Measurements from ENCODE around the gene CDR2.
"Not testable (repeated sequence)": the region's sequence is repeated elsewhere in the genome, so short reads cannot be mapped to it uniquely, and the experiment has no call there.

CDR2 gene

DNA sequence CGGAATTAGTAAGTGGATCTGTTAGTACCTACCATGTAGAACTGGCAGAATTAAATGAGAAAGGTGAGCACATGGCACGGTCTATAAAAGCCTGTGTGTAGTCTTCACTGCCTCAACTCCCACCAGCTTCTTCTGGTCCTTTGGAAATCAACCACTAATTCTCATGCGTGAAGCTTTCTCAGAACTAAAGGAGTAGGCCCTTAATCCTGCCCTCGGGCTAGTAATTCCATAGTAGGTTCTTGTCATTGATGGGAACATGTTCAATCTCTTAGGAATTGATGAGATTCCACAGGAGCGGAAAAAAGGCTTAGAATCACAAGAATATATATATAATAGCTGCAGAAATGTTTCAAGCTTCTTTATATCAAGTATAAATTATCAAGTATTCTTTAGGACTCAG is 21.7 kb downstream of the CDR2 start:
- H3K9me3 Mint-ChIP-seq = no peaks in the 10 kb centered on the region
- no peak overlapping the region for H3K4me3 Mint-ChIP-seq
- no peak overlapping the region for H3K27ac Mint-ChIP-seq
- ATAC-seq (ENCODE audit: low read depth) (no peak), DNase-seq (ENCODE audit: low spot score in 2 of 2) (no peak)
- H3K36me3 Mint-ChIP-seq = peaks cover 9% of the 10 kb centered on the region
- H3K4me1 Mint-ChIP-seq = peaks cover 14% of the 10 kb centered on the region
- H3K27me3 Mint-ChIP-seq = no peaks in the 10 kb centered on the region

DNA sequence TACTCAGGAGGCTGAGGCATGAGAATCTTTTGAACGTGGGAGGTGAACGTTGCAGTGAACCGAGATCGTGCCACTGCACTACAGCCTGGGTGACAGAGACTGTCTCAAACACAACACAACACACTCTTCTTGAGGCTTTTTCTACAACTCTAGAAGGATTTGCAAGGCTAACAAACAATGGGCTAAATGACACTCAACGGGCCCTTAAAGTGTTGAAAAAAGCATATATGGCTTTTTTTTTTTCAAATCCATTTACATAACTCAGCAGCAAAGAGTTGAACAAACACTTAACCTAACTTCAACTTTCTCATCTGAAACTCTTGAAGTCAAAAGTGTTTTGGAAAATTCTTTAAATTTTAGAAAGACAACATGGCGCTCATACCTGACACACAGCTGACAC is 22.3 kb downstream of the CDR2 start:
- Mint-ChIP-seq H3K36me3 (peaks cover 15% of the 10 kb centered on the region), H3K27me3 (no peaks in the 10 kb centered on the region), H3K9me3 (no peaks in the 10 kb centered on the region), H3K4me3 (no peak overlapping the region), H3K27ac (no peak overlapping the region), H3K4me1 (peaks cover 12% of the 10 kb centered on the region)
- no peak for DNase-seq (ENCODE audit: low spot score in 2 of 2)
- no peak for ATAC-seq (ENCODE audit: low read depth)

DNA sequence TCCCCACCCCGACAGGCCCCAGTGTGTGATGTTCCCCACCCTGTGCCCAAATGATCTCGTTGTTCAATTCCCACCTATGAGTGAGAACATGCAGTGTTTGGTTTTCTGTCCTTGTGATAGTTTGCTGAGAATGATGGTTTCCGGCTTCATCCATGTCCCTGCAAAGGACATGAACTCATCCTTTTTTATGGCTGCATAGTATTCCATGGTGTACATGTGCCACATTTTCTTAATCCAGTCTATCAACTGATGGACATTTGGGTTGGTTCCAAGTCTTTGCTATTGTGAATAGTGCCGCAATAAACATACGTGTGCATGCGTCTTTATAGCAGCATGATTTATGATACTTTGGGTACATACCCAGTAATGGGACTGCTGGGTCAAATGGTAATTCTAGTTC is 23.4 kb downstream of the CDR2 start:
- Mint-ChIP-seq H3K36me3 (peaks cover 18% of the 10 kb centered on the region), H3K4me1 (peaks cover 12% of the 10 kb centered on the region)
- not testable (repeated sequence) for H3K27ac Mint-ChIP-seq; H3K4me3 Mint-ChIP-seq; H3K27me3 Mint-ChIP-seq; H3K9me3 Mint-ChIP-seq; ATAC-seq (ENCODE audit: low read depth); DNase-seq (ENCODE audit: low spot score in 2 of 2)

DNA sequence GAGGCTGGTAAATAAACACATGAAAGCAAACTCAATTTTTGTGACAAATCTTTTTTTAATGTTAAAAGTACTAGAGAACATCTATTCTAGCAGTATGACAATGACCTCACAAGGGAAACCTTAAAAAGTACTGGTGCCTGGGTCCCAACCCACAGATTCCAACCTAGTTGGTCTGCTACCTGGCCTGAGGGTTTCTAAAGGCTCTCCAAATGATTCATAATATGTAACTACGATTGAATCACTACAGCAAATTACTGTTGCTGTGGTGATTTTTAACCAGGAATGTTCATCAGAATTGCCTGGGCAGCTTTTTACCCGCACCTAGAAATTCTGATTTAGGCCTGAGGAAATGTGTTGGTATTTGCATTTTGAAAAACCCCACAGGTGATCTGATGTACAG is 26.1 kb downstream of the CDR2 start:
- H3K27me3 Mint-ChIP-seq = no peaks in the 10 kb centered on the region
- peaks cover 18% of the 10 kb centered on the region for H3K36me3 Mint-ChIP-seq
- DNase-seq (ENCODE audit: low spot score in 2 of 2) (no peak), ATAC-seq (ENCODE audit: low read depth) (no peak)
- peaks cover 2% of the 10 kb centered on the region for H3K4me1 Mint-ChIP-seq
- H3K9me3 Mint-ChIP-seq = no peaks in the 10 kb centered on the region
- no peak overlapping the region for H3K27ac Mint-ChIP-seq
- no peak overlapping the region for H3K4me3 Mint-ChIP-seq

DNA sequence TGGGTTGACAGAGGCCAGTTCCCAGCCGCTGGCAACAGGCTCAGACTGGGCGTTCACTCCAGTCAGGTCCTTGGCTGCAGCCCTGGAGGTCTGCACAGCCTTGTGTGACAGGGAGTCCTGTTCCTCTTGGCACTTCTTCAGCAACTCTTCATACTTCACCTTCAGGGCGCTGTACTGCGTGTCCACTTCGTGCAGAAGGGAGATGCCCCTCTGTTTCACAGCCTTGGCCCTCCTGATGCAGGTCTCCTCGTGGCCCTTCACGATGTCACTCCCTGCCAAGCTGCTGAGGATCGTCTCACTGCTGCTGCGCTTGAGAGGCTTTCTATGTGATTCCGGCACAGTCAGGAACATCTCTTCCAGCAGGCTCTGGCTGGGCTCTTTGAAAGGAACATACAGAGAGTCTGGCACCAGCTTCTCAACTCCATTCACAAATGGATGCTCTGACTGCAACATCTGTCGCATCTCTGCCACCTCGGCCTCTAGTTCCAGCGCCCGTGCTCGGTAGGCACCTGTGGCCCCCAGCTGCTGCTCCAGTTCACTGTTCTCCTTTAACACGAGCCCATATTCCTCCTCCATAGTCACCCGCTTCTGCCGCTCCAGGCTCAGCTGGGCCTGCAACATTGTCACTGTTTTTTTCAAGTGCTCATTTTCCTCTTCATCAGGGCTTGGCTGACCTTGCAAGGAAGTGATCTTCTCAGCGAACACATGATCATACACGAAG is 27.2 kb downstream of the CDR2 start:
- ATAC-seq (ENCODE audit: low read depth) = no peak
- DNase-seq (ENCODE audit: low spot score in 2 of 2) = no peak
- Mint-ChIP-seq H3K36me3 (peaks cover 18% of the 10 kb centered on the region), H3K4me3 (no peak overlapping the region), H3K27ac (no peak overlapping the region), H3K9me3 (no peaks in the 10 kb centered on the region), H3K4me1 (no peaks in the 10 kb centered on the region), H3K27me3 (no peaks in the 10 kb centered on the region)

DNA sequence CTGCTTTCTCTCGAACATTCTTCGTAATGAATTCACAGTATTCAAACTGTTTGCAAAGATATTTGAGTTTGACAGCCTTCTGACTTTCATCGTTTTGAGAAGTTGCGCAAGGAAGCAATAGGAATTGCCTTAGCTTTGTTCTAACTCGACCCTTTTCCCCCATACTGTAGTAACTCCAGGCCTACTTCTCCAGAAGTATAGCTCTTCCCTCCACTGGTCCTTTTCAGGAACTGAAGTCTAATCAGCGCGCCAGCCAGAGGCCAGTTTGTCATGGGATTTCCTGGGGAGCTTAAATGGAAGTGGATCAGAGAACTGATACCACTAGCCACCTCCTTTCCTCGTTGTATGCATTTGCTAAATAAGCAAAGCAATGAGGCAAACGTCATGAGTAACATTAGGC is 27.9 kb downstream of the CDR2 start:
- H3K9me3 Mint-ChIP-seq = no peaks in the 10 kb centered on the region
- no peaks in the 10 kb centered on the region for H3K27me3 Mint-ChIP-seq
- H3K4me3 Mint-ChIP-seq = no peak overlapping the region
- H3K4me1 Mint-ChIP-seq = peaks cover 2% of the 10 kb centered on the region
- no peak overlapping the region for H3K27ac Mint-ChIP-seq
- no peak for DNase-seq (ENCODE audit: low spot score in 2 of 2)
- ATAC-seq (ENCODE audit: low read depth) = no peak
- peaks cover 18% of the 10 kb centered on the region for H3K36me3 Mint-ChIP-seq

DNA sequence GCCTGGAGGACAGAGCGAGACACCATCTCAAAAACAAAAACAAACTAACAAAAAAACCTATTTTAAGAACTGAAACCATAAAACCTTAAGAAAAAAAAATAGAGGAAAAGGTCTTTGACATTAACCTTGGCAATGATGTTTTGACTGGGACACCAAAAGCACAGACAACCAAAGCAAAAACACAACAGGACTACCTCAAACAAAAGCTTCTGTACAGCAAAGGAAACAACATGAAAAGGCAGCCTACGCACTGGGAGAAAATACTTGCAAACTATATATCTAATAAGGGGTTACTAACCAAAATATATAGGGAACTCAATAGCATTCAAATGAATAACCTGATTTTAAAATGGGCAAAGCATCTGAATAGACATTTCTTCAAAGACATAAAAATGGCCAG is 32.3 kb downstream of the CDR2 start:
- H3K27me3 Mint-ChIP-seq = no peaks in the 10 kb centered on the region
- DNase-seq (ENCODE audit: low spot score in 2 of 2) (no peak), ATAC-seq (ENCODE audit: low read depth) (no peak)
- no peak overlapping the region for H3K4me3 Mint-ChIP-seq
- H3K4me1 Mint-ChIP-seq = peaks cover 2% of the 10 kb centered on the region
- H3K36me3 Mint-ChIP-seq = peaks cover 10% of the 10 kb centered on the region
- peak overlapping the region; percentile 45 for H3K27ac Mint-ChIP-seq
- peaks cover 17% of the 10 kb centered on the region for H3K9me3 Mint-ChIP-seq

DNA sequence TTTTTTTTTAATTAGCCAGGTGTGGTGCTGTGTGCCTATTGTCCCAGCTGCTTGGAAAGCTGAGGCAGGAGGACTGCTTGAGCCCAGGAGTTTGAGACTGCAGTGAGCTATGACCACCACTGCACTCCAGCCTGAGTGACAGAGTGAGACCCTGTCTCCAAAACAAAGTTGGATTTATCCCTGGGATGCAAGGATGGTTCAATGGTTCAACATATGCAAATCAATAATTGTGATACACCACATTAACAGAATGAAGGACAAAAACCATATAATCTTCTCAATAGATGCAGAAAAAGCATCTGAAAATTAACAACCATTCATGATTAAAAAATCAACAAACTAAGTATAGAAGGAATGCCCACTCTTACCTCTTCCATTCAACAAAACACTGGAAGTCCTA is 33.5 kb downstream of the CDR2 start:
- H3K4me3 Mint-ChIP-seq = no peak overlapping the region
- ATAC-seq (ENCODE audit: low read depth) (no peak), DNase-seq (ENCODE audit: low spot score in 2 of 2) (no peak)
- H3K9me3 Mint-ChIP-seq = peaks cover 22% of the 10 kb centered on the region
- peaks cover 16% of the 10 kb centered on the region for H3K36me3 Mint-ChIP-seq
- H3K27me3 Mint-ChIP-seq = no peaks in the 10 kb centered on the region
- no peak overlapping the region for H3K27ac Mint-ChIP-seq
- H3K4me1 Mint-ChIP-seq = peaks cover 2% of the 10 kb centered on the region

DNA sequence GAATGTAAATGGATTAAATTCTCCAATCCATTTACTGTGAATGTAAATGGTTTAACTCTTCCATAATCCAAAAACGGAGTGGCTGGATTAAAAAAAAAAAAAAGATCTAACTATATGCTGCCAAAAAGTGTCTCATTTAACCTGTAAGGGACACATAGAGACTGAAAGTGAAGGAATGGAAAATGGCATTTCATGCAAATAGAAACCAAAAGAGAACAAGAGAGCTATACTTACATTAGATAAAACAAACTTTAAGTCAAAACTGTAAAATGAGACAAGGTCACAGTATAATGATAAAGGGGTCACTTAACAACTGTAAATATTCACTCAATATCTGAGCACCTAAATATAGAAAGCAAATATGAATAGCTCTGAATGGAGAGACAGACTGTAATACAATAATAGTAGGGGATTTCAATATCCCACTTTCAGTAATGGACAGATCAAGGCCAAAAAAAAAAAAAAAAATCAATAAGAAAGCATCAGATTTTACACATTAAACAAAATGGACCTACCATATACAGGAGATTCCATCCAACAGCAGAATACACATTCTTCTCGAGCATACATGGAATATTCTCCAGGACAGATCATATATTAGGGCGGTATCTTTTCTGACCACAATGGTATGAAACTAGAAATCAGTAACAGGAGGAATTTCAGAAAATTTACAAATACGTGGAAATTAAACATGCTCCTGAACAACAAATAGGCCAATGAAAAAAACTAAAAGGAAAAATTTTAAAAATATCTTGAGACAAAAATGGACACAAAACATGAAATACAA is 36.4 kb downstream of the CDR2 start:
- Mint-ChIP-seq H3K36me3 (peaks cover 36% of the 10 kb centered on the region), H3K27ac (no peak overlapping the region), H3K4me3 (no peak overlapping the region), H3K9me3 (peaks cover 25% of the 10 kb centered on the region), H3K4me1 (peaks cover 2% of the 10 kb centered on the region), H3K27me3 (no peaks in the 10 kb centered on the region)
- DNase-seq (ENCODE audit: low spot score in 2 of 2) = no peak
- ATAC-seq (ENCODE audit: low read depth) = no peak

DNA sequence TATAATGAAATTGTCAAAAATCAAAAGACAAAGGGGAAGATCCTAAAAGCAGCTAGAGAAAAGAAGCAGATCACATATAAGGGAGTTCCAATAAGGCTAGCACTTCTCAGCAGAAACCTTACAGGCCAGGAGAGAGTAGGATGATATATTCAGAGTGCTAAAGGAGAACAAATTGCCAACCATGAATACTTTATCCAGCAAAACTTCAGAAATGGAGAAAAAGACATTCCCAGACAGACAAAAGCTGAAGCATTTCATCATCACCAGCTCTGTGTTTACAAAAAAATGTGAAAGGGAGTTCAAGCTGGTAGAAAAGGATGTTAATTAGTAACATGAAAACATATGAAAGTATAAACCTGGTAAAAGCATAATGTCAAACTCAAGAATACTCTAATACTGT is 37.4 kb downstream of the CDR2 start:
- DNase-seq (ENCODE audit: low spot score in 2 of 2) (no peak), ATAC-seq (ENCODE audit: low read depth) (no peak)
- Mint-ChIP-seq H3K4me3 (no peak overlapping the region), H3K9me3 (peaks cover 25% of the 10 kb centered on the region), H3K27ac (no peak overlapping the region), H3K27me3 (no peaks in the 10 kb centered on the region), H3K36me3 (peaks cover 40% of the 10 kb centered on the region), H3K4me1 (peaks cover under 1% of the 10 kb centered on the region)

DNA sequence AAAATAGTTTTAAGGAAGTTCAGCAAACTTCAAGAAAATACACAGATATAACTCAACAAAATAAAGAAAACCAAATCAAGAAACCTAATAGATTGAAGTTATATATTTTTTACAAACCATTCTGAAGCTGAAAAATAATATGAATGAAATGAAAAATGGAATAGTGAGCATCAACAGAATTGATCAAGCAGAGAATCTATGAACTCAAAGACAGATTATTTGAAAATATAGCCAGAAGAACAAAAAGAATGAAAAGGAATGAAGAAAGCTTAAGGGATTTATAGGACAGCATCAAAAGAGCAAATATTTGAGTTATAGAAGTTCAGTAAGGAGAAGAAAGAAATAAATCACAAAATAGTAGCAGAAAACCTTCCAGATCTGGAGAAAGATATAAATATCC is 37.8 kb downstream of the CDR2 start:
- H3K4me1 Mint-ChIP-seq = no peaks in the 10 kb centered on the region
- H3K4me3 Mint-ChIP-seq = no peak overlapping the region

DNA sequence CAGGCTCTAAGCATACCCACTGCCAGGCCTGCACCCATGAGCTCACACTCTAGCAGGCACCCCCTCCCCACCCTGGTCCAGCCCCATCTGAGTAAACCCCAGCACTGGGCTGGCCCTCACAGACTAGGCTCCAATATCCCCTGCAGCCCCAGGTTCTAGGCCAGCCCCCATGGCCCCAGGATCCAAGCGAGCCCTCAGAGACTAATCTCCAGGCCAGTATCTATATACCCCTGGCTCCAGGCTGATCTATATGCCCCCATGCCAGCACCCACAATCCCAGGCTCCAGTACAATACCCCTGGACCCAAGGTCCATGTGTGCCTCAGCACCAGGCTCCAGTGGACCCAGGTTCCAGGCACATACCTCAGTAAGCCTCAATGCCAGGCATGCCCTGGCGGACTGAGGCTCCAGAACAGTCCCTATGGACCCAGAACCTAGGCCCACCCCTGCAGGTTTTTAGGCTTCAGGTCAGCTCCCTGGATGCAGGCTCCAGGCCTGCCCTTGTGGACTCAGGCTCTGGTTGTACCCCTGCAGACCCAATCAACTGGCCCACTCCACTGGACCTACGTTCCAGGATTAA is 38.7 kb downstream of the CDR2 start:
- Mint-ChIP-seq H3K9me3 (peaks cover 25% of the 10 kb centered on the region), H3K27me3 (no peaks in the 10 kb centered on the region), H3K27ac (no peak overlapping the region), H3K36me3 (peaks cover 46% of the 10 kb centered on the region), H3K4me1 (no peaks in the 10 kb centered on the region), H3K4me3 (no peak overlapping the region)
- ATAC-seq (ENCODE audit: low read depth) (no peak), DNase-seq (ENCODE audit: low spot score in 2 of 2) (no peak)

More for the DNA sequence above, 37.8 kb downstream of the CDR2 start:
- H3K27ac Mint-ChIP-seq = no peak overlapping the region
- peaks cover 44% of the 10 kb centered on the region for H3K36me3 Mint-ChIP-seq
- H3K27me3 Mint-ChIP-seq = no peaks in the 10 kb centered on the region
- DNase-seq (ENCODE audit: low spot score in 2 of 2) (no peak), ATAC-seq (ENCODE audit: low read depth) (no peak)
- peaks cover 25% of the 10 kb centered on the region for H3K9me3 Mint-ChIP-seq

DNA sequence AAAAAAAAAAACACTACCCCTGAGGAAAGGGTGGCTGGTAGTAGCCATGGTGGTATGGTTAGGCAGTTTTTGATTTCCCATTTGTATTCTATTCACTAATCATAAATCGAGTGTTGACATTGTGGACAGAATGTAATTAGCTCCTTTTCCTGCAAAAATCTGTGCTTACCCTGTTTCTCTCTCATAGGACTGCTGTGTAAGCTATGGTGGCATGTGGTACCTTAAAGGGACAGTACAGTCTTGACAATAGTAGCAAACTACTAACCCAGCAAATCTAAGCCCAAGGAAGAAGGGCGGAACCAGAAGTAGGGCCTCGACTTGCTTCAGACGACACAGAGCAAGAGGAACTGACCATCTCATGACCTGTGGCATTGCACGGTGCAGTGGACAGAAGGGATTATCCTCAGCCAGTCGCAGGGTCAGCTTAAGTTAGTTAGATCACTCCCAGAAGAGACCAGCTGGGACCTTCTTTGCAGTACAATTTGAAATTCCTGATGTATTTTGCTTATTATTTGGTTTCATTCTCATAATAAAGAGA is 40.9 kb downstream of the CDR2 start:
- Mint-ChIP-seq H3K4me1 (no peaks in the 10 kb centered on the region), H3K36me3 (peaks cover 52% of the 10 kb centered on the region), H3K27ac (no peak overlapping the region)

DNA sequence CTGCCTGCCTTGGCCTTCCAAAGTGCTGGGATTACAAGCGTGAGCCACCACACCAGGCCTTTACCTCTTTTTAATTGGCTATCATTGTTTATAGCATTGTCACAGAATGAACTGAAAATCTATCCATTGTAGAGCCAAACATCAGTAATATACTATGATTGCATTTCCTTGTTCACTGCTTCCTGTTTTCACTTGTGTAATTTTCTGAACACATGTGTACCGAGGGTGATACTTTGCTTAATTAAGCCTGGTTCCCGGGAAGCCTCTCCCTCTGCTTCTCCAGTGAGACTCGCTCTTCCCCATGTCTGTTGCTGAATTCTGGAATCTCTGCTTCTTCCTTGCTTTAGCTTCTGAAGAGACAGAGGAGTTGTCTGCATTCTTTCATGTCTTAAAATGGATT is 44.1 kb downstream of the CDR2 start:
- H3K27ac Mint-ChIP-seq = no peak overlapping the region
- peaks cover 4% of the 10 kb centered on the region for H3K9me3 Mint-ChIP-seq
- peaks cover 47% of the 10 kb centered on the region for H3K36me3 Mint-ChIP-seq

More for the DNA sequence above, 40.9 kb downstream of the CDR2 start:
- H3K9me3 Mint-ChIP-seq = peaks cover 15% of the 10 kb centered on the region
- DNase-seq (ENCODE audit: low spot score in 2 of 2) = no peak
- H3K27me3 Mint-ChIP-seq = no peaks in the 10 kb centered on the region
- H3K4me3 Mint-ChIP-seq = no peak overlapping the region
- no peak for ATAC-seq (ENCODE audit: low read depth)

More for the DNA sequence above, 44.1 kb downstream of the CDR2 start:
- H3K4me3 Mint-ChIP-seq = no peak overlapping the region
- H3K4me1 Mint-ChIP-seq = no peaks in the 10 kb centered on the region
- no peaks in the 10 kb centered on the region for H3K27me3 Mint-ChIP-seq
- ATAC-seq (ENCODE audit: low read depth) = no peak
- no peak for DNase-seq (ENCODE audit: low spot score in 2 of 2)
